GM19351 (cell line): ENCODE measurements around the gene MAP3K20.

ENCODE experiments used
- ATAC-seq: cut with Tn5 transposase; IDR thresholded peaks from one replicate; pipeline ENCODE4 v1.9.1; 2021; ENCODE audit warnings: mild to moderate bottlenecking, moderate library complexity; ENCODE audit not compliant: unreplicated experiment

The MAP3K20 gene

GRCh38 chr2:173223871-173224270 is 148.2 kb downstream of the MAP3K20 start:
- ATAC-seq: no peak

DNA sequence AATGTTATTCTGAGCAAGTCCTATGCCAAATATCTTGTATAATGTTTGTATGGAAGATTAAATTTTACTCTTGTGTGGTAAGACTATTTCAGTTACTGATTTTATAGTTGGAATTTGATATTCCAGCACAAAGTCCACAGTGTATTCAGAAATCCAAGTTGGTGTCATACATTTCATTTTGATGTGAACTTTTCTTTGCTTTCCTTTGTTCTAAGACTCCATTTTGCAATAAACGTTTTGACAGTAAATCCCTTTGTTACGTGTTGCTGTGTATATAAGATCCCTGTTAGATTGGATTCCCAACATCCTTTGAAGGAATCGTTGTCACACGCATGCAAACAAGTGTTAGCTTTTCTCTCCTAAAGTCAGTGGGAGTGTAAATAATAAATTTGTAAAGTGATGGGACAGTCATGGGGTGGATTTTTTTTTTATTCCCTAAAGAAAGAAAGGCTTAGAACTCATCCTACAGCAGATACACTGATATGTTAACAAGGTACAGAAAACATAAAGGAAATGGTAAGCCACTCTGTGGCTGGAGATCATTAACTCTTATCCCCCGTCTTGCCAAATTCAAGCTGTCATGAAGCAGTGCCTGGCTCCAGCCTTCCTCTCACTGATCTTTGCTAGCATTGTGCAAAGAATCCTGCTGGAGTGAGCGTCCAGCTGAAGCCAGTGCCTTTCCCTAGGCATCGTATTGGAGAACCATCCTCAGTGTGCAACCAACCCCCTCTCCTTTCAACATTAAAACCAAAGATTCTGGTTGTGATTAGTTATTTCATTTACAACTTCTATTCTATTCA is 151.5 kb downstream of the MAP3K20 start:
- no peak for ATAC-seq

GRCh38 chr2:173229086-173229485 is 153.4 kb downstream of the MAP3K20 start:
- ATAC-seq: no peak

- ATAC-seq: no peak
These were observed 154.5 kb downstream of the MAP3K20 start for GRCh38 chr2:173230181-173230580.

GRCh38 chr2:173231042-173231441 is 155.4 kb downstream of the MAP3K20 start:
- no peak for ATAC-seq

DNA sequence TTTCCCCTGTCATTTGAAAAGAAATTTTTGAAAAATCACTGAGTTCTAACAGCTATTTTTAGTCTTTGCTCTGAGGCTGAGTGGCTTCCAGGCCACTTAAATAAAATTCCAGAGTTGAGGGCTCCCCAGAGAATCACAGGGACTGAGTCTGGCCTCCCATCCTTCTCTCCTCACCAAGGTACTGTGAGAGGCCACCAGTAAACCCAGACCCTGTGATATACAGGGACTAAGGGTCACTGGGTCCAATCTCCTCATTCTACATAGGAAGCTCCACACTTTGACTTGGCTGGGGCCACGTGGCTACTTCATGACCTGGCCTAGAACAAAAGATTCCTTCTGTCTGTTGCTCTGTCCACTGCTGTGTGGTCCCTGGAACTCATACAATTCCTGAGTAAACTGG is 155.8 kb downstream of the MAP3K20 start:
- no peak for ATAC-seq

DNA sequence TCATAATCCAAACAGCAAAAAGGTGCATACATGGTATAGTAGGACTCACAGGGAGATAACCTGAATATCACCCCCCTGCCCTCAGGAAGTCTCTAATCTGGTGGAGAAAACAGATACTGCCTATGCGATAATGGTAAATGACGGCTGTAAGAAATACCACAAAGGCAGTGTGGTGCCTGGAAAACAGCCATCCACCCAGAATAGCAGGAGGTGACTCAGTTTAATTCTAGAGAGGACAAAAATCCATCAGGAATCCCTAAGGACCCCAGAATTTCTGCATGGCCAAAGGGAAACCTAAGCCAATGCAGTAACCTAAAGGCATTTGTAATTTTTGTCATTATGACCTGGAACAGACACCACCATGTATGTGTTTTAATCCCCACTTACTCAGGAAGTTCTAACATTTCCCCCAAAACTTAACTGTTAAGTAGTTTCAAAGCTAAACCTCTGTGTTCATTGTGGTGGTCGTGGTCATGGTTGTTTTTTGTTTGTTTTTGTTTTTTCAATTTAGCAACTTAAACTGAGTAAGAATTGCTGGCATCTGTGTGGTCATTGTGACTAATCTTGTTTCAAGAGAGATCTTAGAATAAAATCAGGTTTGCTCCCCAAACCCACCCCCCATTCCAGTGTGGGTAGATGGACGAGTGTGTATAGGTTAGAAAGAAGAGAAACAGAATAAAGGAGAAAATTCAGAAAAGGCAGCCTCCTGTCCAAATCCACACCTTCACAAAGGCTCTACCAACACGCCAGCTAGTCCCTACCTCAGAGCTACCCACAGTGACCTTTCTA is 157.5 kb downstream of the MAP3K20 start:
- ATAC-seq: no peak

- no peak for ATAC-seq
These were observed 160.5 kb downstream of the MAP3K20 start for GRCh38 chr2:173235947-173236803.

DNA sequence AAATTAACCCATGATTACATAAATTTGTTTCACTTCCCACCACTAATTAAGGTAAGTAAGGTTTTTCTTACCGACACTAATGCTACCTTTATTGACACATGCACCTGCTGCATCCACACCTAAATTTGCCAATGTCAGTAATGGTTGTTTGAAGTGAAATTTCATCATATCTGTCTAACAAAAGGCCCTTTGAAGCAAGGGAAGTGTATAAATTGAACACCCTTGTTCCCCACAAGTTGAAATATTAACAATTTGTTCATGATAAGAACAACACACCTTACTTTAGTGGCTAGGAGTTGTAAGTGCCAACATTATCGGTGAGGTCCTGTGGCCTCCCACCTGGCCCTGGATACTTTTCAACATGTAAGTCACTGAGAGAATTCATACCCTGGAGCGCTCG is 162.7 kb downstream of the MAP3K20 start:
- no peak for ATAC-seq

DNA sequence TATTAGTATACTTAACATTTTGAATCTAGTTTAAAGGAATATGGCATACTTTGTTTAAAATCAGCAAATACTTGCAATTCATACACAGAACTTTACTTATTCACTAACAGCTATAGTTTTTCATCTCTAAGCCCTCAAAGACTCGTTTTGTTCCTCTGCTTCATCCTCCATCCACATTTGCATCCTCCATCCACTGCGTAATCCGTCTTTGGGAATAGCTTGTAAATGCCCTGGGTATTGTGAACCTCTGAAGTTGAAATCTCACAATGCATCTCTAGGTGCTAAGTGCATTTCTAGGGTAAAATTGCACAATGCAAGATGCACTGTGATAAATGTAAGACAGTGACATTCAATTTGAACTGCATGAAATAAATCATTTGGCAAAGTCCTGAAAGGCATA is 163.2 kb downstream of the MAP3K20 start:
- no peak for ATAC-seq

GRCh38 chr2:173239644-173240043 is 164.0 kb downstream of the MAP3K20 start:
- peak; percentile 96 for ATAC-seq

- ATAC-seq: peak; percentile 17
These were observed 164.4 kb downstream of the MAP3K20 start for GRCh38 chr2:173240083-173240482.

GRCh38 chr2:173241643-173242042 is 166.0 kb downstream of the MAP3K20 start:
- ATAC-seq: no peak

DNA sequence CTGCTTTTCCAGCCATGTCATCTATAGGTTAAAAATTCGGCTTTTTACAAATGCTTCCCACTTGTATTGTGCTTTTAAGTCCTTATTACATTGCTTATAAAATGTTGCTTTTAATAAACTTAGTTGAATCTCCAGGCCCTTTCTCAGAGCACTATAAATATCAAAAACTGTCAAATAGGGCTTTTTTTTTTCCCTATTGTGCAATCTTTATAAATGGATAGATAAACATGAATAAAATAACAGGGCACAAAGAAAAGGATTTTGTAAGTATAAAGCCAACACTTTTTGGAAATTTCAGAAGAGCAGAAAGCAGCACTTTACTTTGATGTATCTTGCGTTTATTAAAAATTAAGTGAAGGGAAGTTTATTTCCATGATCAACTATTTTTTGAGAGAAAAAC is 171.5 kb downstream of the MAP3K20 start:
- ATAC-seq: no peak

DNA sequence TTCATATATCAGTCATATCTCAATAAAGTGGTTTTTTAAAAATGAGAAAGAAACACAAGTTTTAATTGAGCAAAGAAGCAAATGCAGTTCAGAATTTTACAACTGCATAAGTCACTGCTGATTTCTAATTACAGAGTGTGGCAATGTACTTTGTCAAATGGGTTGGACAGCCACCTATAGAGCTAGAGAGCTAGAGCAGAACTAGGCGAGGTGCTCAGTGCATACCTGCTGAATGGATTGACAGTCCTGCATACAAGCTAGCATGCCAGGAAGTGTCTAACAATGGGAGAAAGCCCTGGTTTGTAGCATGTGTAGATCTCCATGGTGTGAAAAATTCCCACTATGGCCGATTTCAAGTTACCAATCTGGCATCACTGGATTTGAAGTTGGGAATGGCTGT is 172.7 kb downstream of the MAP3K20 start:
- ATAC-seq: no peak

DNA sequence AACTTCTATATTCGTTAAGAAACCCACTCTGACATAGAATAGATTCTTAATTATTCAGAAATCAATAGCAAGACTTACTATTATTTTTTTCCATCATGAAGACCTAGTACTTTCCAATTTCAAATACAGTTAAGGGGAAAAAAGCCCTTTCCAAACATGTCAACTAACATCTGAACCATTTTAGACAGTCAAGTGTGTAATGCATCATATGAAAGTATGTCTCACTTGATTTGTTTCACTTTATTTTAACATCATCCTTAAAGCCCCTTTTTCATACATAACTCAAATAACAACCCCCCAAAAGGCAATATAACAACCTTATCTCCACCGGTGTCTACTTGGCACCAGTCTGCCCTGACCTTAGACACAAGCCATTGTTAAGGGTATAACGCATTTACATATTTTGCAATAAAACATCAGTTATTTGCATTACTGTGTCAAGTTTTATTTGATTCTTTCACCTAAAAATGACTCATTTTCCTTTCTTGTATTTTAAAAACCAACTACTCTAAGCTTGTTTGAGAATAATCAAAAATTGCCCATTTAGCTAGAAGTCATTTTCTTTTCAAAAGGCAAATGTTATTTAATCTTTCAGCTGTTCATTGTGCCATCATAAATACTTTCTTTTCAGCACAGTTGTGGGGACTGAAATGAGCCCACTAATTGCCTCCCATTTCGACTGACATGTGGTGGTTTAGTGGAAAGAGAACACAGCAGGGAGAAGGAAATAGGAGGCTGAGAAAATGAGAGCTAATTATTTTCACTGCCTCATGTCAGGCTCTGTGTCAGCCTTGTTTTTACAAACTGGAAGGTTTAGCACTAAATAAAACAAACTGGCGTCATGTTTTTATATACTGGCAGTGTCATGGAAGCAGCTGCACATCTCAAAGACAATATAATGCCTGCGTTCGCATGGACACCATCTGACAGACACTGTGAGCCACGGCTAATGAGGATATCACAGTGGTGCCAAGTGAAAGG is 174.3 kb downstream of the MAP3K20 start:
- ATAC-seq: no peak

GRCh38 chr2:173251225-173251624 is 175.6 kb downstream of the MAP3K20 start:
- no peak for ATAC-seq

GRCh38 chr2:173252581-173252980 is 176.9 kb downstream of the MAP3K20 start:
- no peak for ATAC-seq

- no peak for ATAC-seq
These were observed 179.0 kb downstream of the MAP3K20 start for GRCh38 chr2:173254659-173255058.

DNA sequence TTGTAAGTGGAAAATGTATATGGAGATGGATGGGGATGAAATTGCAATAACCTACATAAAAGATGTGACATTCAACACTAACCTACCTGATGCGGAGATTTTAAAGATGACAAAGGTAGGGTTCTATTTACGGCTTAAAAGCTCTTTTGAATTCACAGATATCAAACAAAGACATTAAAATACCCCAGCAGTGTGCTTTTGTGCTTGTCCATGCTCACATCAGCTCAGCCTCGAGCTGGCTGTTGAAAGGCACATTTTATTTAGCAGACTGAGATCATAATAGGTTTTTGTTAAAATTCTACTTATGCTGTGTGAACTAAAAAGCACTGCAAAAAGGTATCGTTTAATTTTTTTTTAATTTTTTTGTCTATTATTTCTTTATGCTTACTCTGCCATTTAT is 183.1 kb downstream of the MAP3K20 start:
- no peak for ATAC-seq
